NCI-H510A (cell line): Measurements from ENCODE around the gene MRC2.
A peak's percentile ranks its signal among the peaks of the same experiment; 100 is the strongest.
"Not testable (repeated sequence)": the region's sequence is repeated elsewhere in the genome, so short reads cannot be mapped to it uniquely, and the experiment has no call there.

Experiments
- DNase-seq: peaks from one replicate; lab custom pipeline; 2025; lab: John Stamatoyannopoulos, UW

Gene MRC2

GRCh38 chr17:62627219-62627903, at the start of gene MRC2:
Gene MRC2 (plus strand): TSS chr17:62627670. CDS start chr17:62627803, 133 bp downstream.
- DNase-seq, result peak; percentile 28

- no peak for DNase-seq
These were observed 48.5 kb upstream of the MRC2 start for GRCh38 chr17:62578757-62579487.

GRCh38 chr17:62580947-62581346, 46.5 kb upstream of the MRC2 start:
- DNase-seq, result no peak

- DNase-seq, result no peak
These were observed 45.7 kb upstream of the MRC2 start for GRCh38 chr17:62581764-62582163.

- no peak for DNase-seq
These were observed 39.9 kb upstream of the MRC2 start for GRCh38 chr17:62587554-62587953.

GRCh38 chr17:62588109-62588508, 39.4 kb upstream of the MRC2 start:
- no peak for DNase-seq

- DNase-seq, result no peak
These were observed 36.1 kb upstream of the MRC2 start for GRCh38 chr17:62591333-62591732.

GRCh38 chr17:62591822-62592221, 35.6 kb upstream of the MRC2 start:
- not testable (repeated sequence) for DNase-seq

GRCh38 chr17:62592341-62593099, 35.0 kb upstream of the MRC2 start:
- no peak for DNase-seq

- no peak for DNase-seq
These were observed 32.0 kb upstream of the MRC2 start for GRCh38 chr17:62595484-62595883.

- no peak for DNase-seq
These were observed 30.8 kb upstream of the MRC2 start for GRCh38 chr17:62596662-62597061.

- no peak for DNase-seq
These were observed 30.3 kb upstream of the MRC2 start for GRCh38 chr17:62597150-62597549.

GRCh38 chr17:62597920-62598319, 29.6 kb upstream of the MRC2 start:
- DNase-seq, result no peak

- no peak for DNase-seq
These were observed 27.4 kb upstream of the MRC2 start for GRCh38 chr17:62599964-62600657.

GRCh38 chr17:62600805-62601204, 26.7 kb upstream of the MRC2 start:
- no peak for DNase-seq

- no peak for DNase-seq
These were observed 26.0 kb upstream of the MRC2 start for GRCh38 chr17:62601471-62601870.

- not testable (repeated sequence) for DNase-seq
These were observed 23.7 kb upstream of the MRC2 start for GRCh38 chr17:62603783-62604182.

- DNase-seq, result no peak
These were observed 21.9 kb upstream of the MRC2 start for GRCh38 chr17:62605588-62605987.

GRCh38 chr17:62611292-62611691, 16.2 kb upstream of the MRC2 start:
- DNase-seq, result no peak

GRCh38 chr17:62611728-62612127, 15.7 kb upstream of the MRC2 start:
- DNase-seq, result no peak

GRCh38 chr17:62612289-62612688, 15.2 kb upstream of the MRC2 start:
- DNase-seq, result not testable (repeated sequence)

GRCh38 chr17:62613095-62613494, 14.4 kb upstream of the MRC2 start:
- not testable (repeated sequence) for DNase-seq
